GM23338 (cell line): ENCODE results near the gene GTF3C2. TPM values are rescaled to one million over a fixed set of nuclear protein-coding genes. Genes with fewer than 3 reads are reported as not detected.

Source experiments
- ATAC-seq: fragments of 200-7000 bp; cut with Tn5 transposase; 3 replicates; pipeline ENCODE4 v1.9.1; 2020
- DNase-seq: peaks from one replicate; pipeline ENCODE4 v3.0.0-alpha.2; 2015; ENCODE audit warnings: low spot score
- H2AFZ ChIP-seq: fragments of 200-600 bp; sonication (generic); 2 replicates; pipeline ENCODE4 v1.8.0; 2016; ENCODE audit warnings: antibody characterized with exemption, mild to moderate bottlenecking, moderate library complexity
- H3F3A ChIP-seq: fragments of 200-600 bp; sonication (generic); replicated peaks from 2 replicates; pipeline ENCODE4 v1.8.0; 2017; ENCODE audit warnings: antibody characterized with exemption, mixed run types, low read depth
- H3K27ac ChIP-seq: fragments of 200-600 bp; sonication (generic); 2 replicates; pipeline ENCODE4 v1.6.1; 2016; ENCODE audit warnings: low read depth
- H3K27me3 ChIP-seq: fragments of 200-600 bp; sonication (generic); 2 replicates; pipeline ENCODE4 v1.8.0; 2016; ENCODE audit warnings: mild to moderate bottlenecking, mixed run types, moderate library complexity; ENCODE audit not compliant: insufficient read depth
- H3K36me3 ChIP-seq: fragments of 200-600 bp; sonication (generic); 2 replicates; pipeline ENCODE4 v1.8.0; 2016; ENCODE audit warnings: mild to moderate bottlenecking; ENCODE audit not compliant: insufficient read depth
- H3K4me1 ChIP-seq: fragments of 200-600 bp; sonication (generic); 2 replicates; pipeline ENCODE4 v1.8.0; 2016; ENCODE audit warnings: mild to moderate bottlenecking, moderate library complexity; ENCODE audit not compliant: insufficient read depth
- H3K4me2 ChIP-seq: fragments of 200-600 bp; sonication (generic); 2 replicates; pipeline ENCODE4 v1.7.1; 2017; ENCODE audit warnings: mixed run types
- H3K4me3 ChIP-seq: fragments of 200-600 bp; sonication (generic); 2 replicates; pipeline ENCODE4 v1.6.1; 2016; ENCODE audit warnings: mixed run types
- H3K79me2 ChIP-seq: fragments of 200-600 bp; sonication (generic); replicated peaks from 2 replicates; pipeline ENCODE4 v1.8.0; 2017; ENCODE audit warnings: mild to moderate bottlenecking; ENCODE audit not compliant: insufficient read depth
- H3K9me2 ChIP-seq: fragments of 200-600 bp; sonication (generic); 2 replicates; pipeline ENCODE4 v1.8.0; 2017; ENCODE audit not compliant: insufficient read depth
- H4K20me1 ChIP-seq: fragments of 200-600 bp; sonication (generic); replicated peaks from 2 replicates; pipeline ENCODE4 v1.8.0; 2017; ENCODE audit warnings: mild to moderate bottlenecking; ENCODE audit not compliant: insufficient read depth
- H3K27ac Mint-ChIP-seq: 2 replicates; pipeline ENCODE4 v1.8.0; 2020; ENCODE audit warnings: inconsistent platforms, mild to moderate bottlenecking, moderate library complexity, mixed read lengths
- H3K27me3 Mint-ChIP-seq: 3 replicates; pipeline ENCODE4 v1.8.0; 2022; ENCODE audit warnings: low read depth, mild to moderate bottlenecking, moderate library complexity, mixed read lengths, inconsistent platforms; ENCODE audit not compliant: insufficient read depth, poor library complexity
- H3K36me3 Mint-ChIP-seq: 3 replicates; pipeline ENCODE4 v1.8.0; 2021; ENCODE audit warnings: low read depth, mild to moderate bottlenecking, inconsistent platforms, moderate library complexity, mixed read lengths
- H3K4me1 Mint-ChIP-seq: 3 replicates; pipeline ENCODE4 v1.8.0; 2020; ENCODE audit warnings: mild to moderate bottlenecking, inconsistent platforms, mixed read lengths
- H3K4me3 Mint-ChIP-seq: 3 replicates; pipeline ENCODE4 v1.8.0; 2021; ENCODE audit warnings: moderate library complexity, mild to moderate bottlenecking, inconsistent platforms, mixed read lengths
- H3K9me3 Mint-ChIP-seq: 3 replicates; pipeline ENCODE4 v1.8.0; 2020; ENCODE audit warnings: moderate library complexity, mild to moderate bottlenecking, inconsistent platforms, mixed read lengths
- EZH2phosphoT487 ChIP-seq: fragments of 200-600 bp; sonication (generic); IDR thresholded peaks from one replicate; pipeline ENCODE4 v1.8.1; 2018; ENCODE audit warnings: antibody characterized with exemption; ENCODE audit not compliant: unreplicated experiment
- JUNB ChIP-seq: IDR thresholded peaks from one replicate; pipeline ENCODE4 v1.6.1; 2016; ENCODE audit warnings: antibody characterized with exemption; ENCODE audit not compliant: unreplicated experiment
- STAT1 ChIP-seq: IDR thresholded peaks from one replicate; pipeline ENCODE4 v1.6.1; 2016; ENCODE audit warnings: antibody characterized with exemption; ENCODE audit not compliant: unreplicated experiment
- ZNF114 ChIP-seq: fragments of 250-450 bp; sonication (Bioruptor Pico); IDR thresholded peaks from 2 replicates; pipeline ENCODE4 v1.5.0; 2020; ENCODE audit warnings: mild to moderate bottlenecking, moderate library complexity
- polyA plus RNA-seq: library from polyadenylated mRNA; unstranded; fragments of >200 nt; fragmentation: Nextera tagmentation; extraction: Ambion mirVana; gene quantifications from 2 replicates; pipeline ENCODE4 v1.2.1, GENCODE V29; 2016
- total RNA-seq: library from RNA; depleted of rRNA; stranded (reverse); fragments of >200 nt; shearing (Covaris generic); gene quantifications from 2 replicates; pipeline ENCODE4 v1.2.3, GENCODE V29; 2014
- TF ChIP-seq, protein P1 (sequence below): fragments of 250-450 bp; sonication (Bioruptor Pico); IDR thresholded peaks from 2 replicates; pipeline ENCODE4 v1.5.0; 2020; ENCODE audit warnings: mild to moderate bottlenecking, moderate library complexity
- TF ChIP-seq, protein P2 (sequence below): IDR thresholded peaks from one replicate; pipeline ENCODE4 v1.6.1; 2018; ENCODE audit warnings: antibody characterized with exemption; ENCODE audit not compliant: unreplicated experiment

The GTF3C2 gene
- total and polyA plus RNA-seq, 2 experiments from 2014 or later: 69.1 to 118 TPM

DNA sequence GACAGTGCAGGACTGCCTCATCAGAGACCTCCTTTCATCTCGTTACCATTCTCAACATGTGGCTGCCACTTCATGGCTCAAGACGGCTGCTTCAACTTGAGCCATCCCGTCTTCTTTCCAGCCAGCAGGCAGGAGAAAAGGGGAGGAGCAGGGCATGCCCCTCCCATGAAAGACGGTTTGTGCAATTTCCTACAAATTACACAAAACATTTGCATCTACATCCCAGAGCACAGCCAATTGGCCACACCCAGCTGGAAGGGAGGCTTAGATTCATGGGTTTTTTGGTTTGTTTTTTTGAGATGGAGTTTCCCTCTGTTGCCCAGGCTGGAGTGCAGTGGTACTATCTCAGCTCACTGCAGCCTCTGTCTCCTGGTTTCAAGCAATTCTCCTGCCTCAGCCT lies 60.1 kb downstream of the GTF3C2 start (continued):
- TF ChIP-seq, protein P1, sequence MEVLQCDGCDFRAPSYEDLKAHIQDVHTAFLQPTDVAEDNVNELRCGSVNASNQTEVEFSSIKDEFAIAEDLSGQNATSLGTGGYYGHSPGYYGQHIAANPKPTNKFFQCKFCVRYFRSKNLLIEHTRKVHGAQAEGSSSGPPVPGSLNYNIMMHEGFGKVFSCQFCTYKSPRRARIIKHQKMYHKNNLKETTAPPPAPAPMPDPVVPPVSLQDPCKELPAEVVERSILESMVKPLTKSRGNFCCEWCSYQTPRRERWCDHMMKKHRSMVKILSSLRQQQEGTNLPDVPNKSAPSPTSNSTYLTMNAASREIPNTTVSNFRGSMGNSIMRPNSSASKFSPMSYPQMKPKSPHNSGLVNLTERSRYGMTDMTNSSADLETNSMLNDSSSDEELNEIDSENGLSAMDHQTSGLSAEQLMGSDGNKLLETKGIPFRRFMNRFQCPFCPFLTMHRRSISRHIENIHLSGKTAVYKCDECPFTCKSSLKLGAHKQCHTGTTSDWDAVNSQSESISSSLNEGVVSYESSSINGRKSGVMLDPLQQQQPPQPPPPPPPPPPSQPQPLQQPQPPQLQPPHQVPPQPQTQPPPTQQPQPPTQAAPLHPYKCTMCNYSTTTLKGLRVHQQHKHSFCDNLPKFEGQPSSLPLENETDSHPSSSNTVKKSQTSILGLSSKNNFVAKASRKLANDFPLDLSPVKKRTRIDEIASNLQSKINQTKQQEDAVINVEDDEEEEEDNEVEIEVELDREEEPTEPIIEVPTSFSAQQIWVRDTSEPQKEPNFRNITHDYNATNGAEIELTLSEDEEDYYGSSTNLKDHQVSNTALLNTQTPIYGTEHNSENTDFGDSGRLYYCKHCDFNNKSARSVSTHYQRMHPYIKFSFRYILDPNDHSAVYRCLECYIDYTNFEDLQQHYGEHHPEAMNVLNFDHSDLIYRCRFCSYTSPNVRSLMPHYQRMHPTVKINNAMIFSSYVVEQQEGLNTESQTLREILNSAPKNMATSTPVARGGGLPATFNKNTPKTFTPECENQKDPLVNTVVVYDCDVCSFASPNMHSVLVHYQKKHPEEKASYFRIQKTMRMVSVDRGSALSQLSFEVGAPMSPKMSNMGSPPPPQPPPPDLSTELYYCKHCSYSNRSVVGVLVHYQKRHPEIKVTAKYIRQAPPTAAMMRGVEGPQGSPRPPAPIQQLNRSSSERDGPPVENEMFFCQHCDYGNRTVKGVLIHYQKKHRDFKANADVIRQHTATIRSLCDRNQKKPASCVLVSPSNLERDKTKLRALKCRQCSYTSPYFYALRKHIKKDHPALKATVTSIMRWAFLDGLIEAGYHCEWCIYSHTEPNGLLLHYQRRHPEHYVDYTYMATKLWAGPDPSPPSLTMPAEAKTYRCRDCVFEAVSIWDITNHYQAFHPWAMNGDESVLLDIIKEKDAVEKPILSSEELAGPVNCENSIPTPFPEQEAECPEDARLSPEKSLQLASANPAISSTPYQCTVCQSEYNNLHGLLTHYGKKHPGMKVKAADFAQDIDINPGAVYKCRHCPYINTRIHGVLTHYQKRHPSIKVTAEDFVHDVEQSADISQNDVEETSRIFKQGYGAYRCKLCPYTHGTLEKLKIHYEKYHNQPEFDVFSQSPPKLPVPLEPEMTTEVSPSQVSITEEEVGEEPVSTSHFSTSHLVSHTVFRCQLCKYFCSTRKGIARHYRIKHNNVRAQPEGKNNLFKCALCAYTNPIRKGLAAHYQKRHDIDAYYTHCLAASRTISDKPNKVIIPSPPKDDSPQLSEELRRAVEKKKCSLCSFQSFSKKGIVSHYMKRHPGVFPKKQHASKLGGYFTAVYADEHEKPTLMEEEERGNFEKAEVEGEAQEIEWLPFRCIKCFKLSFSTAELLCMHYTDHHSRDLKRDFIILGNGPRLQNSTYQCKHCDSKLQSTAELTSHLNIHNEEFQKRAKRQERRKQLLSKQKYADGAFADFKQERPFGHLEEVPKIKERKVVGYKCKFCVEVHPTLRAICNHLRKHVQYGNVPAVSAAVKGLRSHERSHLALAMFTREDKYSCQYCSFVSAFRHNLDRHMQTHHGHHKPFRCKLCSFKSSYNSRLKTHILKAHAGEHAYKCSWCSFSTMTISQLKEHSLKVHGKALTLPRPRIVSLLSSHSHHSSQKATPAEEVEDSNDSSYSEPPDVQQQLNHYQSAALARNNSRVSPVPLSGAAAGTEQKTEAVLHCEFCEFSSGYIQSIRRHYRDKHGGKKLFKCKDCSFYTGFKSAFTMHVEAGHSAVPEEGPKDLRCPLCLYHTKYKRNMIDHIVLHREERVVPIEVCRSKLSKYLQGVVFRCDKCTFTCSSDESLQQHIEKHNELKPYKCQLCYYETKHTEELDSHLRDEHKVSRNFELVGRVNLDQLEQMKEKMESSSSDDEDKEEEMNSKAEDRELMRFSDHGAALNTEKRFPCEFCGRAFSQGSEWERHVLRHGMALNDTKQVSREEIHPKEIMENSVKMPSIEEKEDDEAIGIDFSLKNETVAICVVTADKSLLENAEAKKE (CRISPR knock-in tag): no peak

GRCh38 chr2:27294928-27295327 lies 61.6 kb downstream of the GTF3C2 start:
- H3K9me2 ChIP-seq: no peaks in the 10 kb centered on the region
- no peaks in the 10 kb centered on the region for H3K9me3 Mint-ChIP-seq
- peaks cover 3% of the 10 kb centered on the region for H3K27me3 Mint-ChIP-seq
- TF ChIP-seq, protein P2, sequence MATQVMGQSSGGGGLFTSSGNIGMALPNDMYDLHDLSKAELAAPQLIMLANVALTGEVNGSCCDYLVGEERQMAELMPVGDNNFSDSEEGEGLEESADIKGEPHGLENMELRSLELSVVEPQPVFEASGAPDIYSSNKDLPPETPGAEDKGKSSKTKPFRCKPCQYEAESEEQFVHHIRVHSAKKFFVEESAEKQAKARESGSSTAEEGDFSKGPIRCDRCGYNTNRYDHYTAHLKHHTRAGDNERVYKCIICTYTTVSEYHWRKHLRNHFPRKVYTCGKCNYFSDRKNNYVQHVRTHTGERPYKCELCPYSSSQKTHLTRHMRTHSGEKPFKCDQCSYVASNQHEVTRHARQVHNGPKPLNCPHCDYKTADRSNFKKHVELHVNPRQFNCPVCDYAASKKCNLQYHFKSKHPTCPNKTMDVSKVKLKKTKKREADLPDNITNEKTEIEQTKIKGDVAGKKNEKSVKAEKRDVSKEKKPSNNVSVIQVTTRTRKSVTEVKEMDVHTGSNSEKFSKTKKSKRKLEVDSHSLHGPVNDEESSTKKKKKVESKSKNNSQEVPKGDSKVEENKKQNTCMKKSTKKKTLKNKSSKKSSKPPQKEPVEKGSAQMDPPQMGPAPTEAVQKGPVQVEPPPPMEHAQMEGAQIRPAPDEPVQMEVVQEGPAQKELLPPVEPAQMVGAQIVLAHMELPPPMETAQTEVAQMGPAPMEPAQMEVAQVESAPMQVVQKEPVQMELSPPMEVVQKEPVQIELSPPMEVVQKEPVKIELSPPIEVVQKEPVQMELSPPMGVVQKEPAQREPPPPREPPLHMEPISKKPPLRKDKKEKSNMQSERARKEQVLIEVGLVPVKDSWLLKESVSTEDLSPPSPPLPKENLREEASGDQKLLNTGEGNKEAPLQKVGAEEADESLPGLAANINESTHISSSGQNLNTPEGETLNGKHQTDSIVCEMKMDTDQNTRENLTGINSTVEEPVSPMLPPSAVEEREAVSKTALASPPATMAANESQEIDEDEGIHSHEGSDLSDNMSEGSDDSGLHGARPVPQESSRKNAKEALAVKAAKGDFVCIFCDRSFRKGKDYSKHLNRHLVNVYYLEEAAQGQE: no peak
- TF ChIP-seq ZNF114 (CRISPR knock-in tag): no peak
- no peak for TF ChIP-seq EZH2phosphoT487
- TF ChIP-seq JUNB: no peak
- no peak for TF ChIP-seq STAT1
- TF ChIP-seq, protein P1 (CRISPR knock-in tag): no peak

More at GRCh38 chr2:27294928-27295327, 61.6 kb downstream of the GTF3C2 start:
- no peaks in the 10 kb centered on the region for H3K27me3 ChIP-seq
- no peaks in the 10 kb centered on the region for H3K36me3 Mint-ChIP-seq
- H3F3A ChIP-seq: no peaks in the 10 kb centered on the region
- H2AFZ ChIP-seq: no peak overlapping the region
- ATAC-seq (no peak), DNase-seq (no peak)
- H3K79me2 ChIP-seq: no peaks in the 10 kb centered on the region
- H3K27ac ChIP-seq: no peak overlapping the region
- H4K20me1 ChIP-seq: no peaks in the 10 kb centered on the region
- no peak overlapping the region for H3K4me3 ChIP-seq
- H3K4me1 ChIP-seq: peaks cover 8% of the 10 kb centered on the region
- H3K27ac Mint-ChIP-seq: no peak overlapping the region
- H3K36me3 ChIP-seq: no peaks in the 10 kb centered on the region
- no peak overlapping the region for H3K4me2 ChIP-seq
- no peak overlapping the region for H3K4me3 Mint-ChIP-seq
- peaks cover 12% of the 10 kb centered on the region for H3K4me1 Mint-ChIP-seq
